ENCODE measurements around the gene NCAPD3.
A peak's percentile ranks its signal among the peaks of the same experiment; 100 is the strongest.
"Not testable (repeated sequence)": the region's sequence is repeated elsewhere in the genome, so short reads cannot be mapped to it uniquely, and the experiment has no call there.

Gene NCAPD3

GRCh38 chr11:134224710-134225664 lies 1.2 kb upstream of the NCAPD3 start:
- DNase-seq, result peak; percentile 44

- no peak for DNase-seq
These were observed 646 bp downstream of the NCAPD3 start for GRCh38 chr11:134223121-134223520.

GRCh38 chr11:134216816-134217215 lies 7.0 kb downstream of the NCAPD3 start:
- DNase-seq, result no peak

- DNase-seq, result no peak
These were observed 7.9 kb downstream of the NCAPD3 start for GRCh38 chr11:134215836-134216235.

- DNase-seq, result no peak
These were observed 16.1 kb downstream of the NCAPD3 start for GRCh38 chr11:134207538-134208239.

GRCh38 chr11:134206185-134206584 lies 17.6 kb downstream of the NCAPD3 start:
- no peak for DNase-seq

- no peak for DNase-seq
These were observed 18.0 kb downstream of the NCAPD3 start for GRCh38 chr11:134205729-134206128.

GRCh38 chr11:134202661-134203060 lies 21.1 kb downstream of the NCAPD3 start:
- DNase-seq, result no peak

GRCh38 chr11:134200688-134201087 lies 23.1 kb downstream of the NCAPD3 start:
- DNase-seq, result no peak

GRCh38 chr11:134199531-134199930 lies 24.2 kb downstream of the NCAPD3 start:
- DNase-seq, result no peak

- no peak for DNase-seq
These were observed 27.0 kb downstream of the NCAPD3 start for GRCh38 chr11:134196756-134197155.

- DNase-seq, result not testable (repeated sequence)
These were observed 35.7 kb downstream of the NCAPD3 start for GRCh38 chr11:134188092-134188491.

GRCh38 chr11:134181707-134182106 lies 42.1 kb downstream of the NCAPD3 start:
- DNase-seq, result peak; percentile 24

- DNase-seq, result no peak
These were observed 45.6 kb downstream of the NCAPD3 start for GRCh38 chr11:134178032-134178674.

GRCh38 chr11:134176284-134176683 lies 47.5 kb downstream of the NCAPD3 start:
- DNase-seq, result no peak

- no peak for DNase-seq
These were observed 50.5 kb downstream of the NCAPD3 start for GRCh38 chr11:134173296-134173695.

GRCh38 chr11:134171951-134172350 lies 51.8 kb downstream of the NCAPD3 start:
- no peak for DNase-seq

- no peak for DNase-seq
These were observed 52.9 kb downstream of the NCAPD3 start for GRCh38 chr11:134170919-134171281.

- no peak for DNase-seq
These were observed 53.4 kb downstream of the NCAPD3 start for GRCh38 chr11:134170177-134170918.

- no peak for DNase-seq
These were observed 59.0 kb downstream of the NCAPD3 start for GRCh38 chr11:134164490-134165370.

GRCh38 chr11:134159652-134160051 lies 64.1 kb downstream of the NCAPD3 start:
- no peak for DNase-seq

GRCh38 chr11:134158023-134158422 lies 65.7 kb downstream of the NCAPD3 start:
- no peak for DNase-seq

Measured in right hindlimb (tissue), 1 donor.